Measurements from ENCODE around the gene PTGIS.

Gene PTGIS

GRCh38 chr20:49595811-49596561 lies 28.0 kb upstream of the PTGIS start:
- no peak for DNase-seq

GRCh38 chr20:49595346-49595745 lies 27.4 kb upstream of the PTGIS start:
- no peak for DNase-seq

GRCh38 chr20:49594931-49595315 lies 27.0 kb upstream of the PTGIS start:
- DNase-seq: no peak

GRCh38 chr20:49594143-49594930 lies 26.4 kb upstream of the PTGIS start:
- no peak for DNase-seq

GRCh38 chr20:49593466-49594142 lies 25.7 kb upstream of the PTGIS start:
- no peak for DNase-seq

GRCh38 chr20:49592120-49592519 lies 24.2 kb upstream of the PTGIS start:
- no peak for DNase-seq

GRCh38 chr20:49591217-49591865 lies 23.4 kb upstream of the PTGIS start:
- no peak for DNase-seq

- DNase-seq: no peak
Observed at GRCh38 chr20:49590163-49591017, 22.5 kb upstream of the PTGIS start.

- no peak for DNase-seq
Observed at GRCh38 chr20:49589747-49590146, 21.8 kb upstream of the PTGIS start.

- no peak for DNase-seq
Observed at GRCh38 chr20:49587111-49587570, 19.2 kb upstream of the PTGIS start.

GRCh38 chr20:49585585-49586245 lies 17.8 kb upstream of the PTGIS start:
- no peak for DNase-seq

GRCh38 chr20:49584418-49585382 lies 16.8 kb upstream of the PTGIS start:
- DNase-seq: no peak

- no peak for DNase-seq
Observed at GRCh38 chr20:49583669-49584417, 15.9 kb upstream of the PTGIS start.

- no peak for DNase-seq
Observed at GRCh38 chr20:49583343-49583668, 15.4 kb upstream of the PTGIS start.

- DNase-seq: no peak
Observed at GRCh38 chr20:49582413-49583334, 14.7 kb upstream of the PTGIS start.

- DNase-seq: no peak
Observed at GRCh38 chr20:49581482-49581881, 13.5 kb upstream of the PTGIS start.

- DNase-seq: no peak
Observed at GRCh38 chr20:49580813-49581174, 12.9 kb upstream of the PTGIS start.
